Kidney capillary endothelial cell (primary cell): Measurements from ENCODE around the gene CHCT1.
A peak's percentile ranks its signal among the peaks of the same experiment; 100 is the strongest.
"Not testable (repeated sequence)": the region's sequence is repeated elsewhere in the genome, so short reads cannot be mapped to it uniquely, and the experiment has no call there.

Experiments used
- DNase-seq: peaks from one replicate; pipeline ENCODE4 v3.0.0-alpha.2; 2018; ENCODE audit warnings: low spot score

CHCT1 gene

DNA sequence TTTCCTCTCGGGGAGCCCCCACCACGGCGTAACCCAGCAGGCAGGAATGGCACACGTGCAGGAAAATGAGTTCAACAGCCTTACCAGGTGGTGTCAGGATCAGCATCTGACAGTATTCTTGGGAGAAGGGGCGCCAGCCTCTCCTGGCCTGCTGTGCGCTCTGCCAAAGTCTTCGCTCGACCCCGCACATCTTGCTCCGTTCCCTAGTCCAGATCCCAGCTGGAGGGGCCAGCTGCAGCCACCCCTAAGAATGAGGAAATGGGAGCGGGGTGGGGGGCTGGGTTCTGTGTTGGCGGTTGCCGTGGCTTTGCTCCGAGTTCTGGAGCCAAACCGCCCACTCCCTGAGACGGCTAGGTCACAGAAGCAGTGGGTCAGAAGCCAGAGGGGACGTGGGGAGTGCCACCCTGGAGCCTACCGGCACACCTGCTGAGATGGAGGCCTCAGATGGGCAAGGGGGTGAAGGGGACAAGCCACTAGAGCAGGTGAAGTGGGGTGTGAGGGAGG lies at the start of gene CHCT1:
CHCT1 (plus strand) TSS at position 328 of the 504 bp plus-strand sequence; CDS start at position 432, 104 bp downstream.
- no peak for DNase-seq

DNA sequence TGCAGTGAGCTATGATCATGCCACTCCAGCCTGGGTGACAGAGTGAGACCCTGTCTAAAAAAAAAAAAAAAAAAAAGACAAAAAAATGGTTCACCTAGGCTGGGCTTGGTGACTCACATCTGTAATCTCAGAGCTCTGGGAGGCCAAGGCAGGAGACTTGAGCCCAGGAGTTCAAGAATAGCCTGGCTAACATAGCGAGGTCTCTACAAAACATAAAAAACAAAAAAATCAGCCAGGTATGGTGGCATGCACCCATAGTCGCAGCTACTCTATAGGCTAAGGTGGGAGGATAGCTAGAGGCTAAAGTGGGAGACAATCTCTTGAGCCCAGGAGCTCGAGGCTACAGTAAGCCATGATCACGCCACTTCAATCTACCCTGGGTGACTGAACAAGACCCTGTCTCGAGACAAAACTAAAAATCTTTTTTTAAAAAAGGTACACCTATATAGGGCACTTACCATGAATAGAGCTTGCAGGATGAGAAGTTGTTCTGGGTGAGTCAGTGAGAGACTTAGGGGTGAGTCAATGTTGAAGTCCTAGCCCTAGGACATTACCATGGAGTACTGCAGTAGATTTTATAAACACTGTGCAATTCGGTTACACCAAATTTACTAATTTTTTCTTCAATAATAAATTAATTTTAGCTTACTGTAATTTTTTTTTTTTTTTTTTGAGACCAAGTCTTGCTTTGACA lies 49.4 kb upstream of the CHCT1 start:
- peak; percentile 13 for DNase-seq

DNA sequence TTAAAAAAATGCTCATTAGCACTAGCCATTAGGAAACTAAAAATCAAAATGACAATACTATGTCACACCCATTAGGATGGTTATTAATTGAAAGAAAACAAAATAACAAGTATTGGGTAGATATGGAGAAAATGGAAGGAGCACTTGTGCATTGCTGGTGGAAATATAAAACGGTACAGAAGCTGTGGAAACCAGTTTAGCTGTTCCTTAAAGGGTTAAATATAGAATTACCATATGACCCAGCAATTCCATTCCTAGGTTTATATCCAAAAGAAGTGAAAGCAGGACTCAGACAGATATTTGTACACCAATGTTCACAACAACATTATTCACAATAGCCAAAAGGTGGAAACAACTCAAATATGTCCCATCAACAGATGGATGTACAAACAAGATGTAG lies 44.1 kb upstream of the CHCT1 start:
- DNase-seq: not testable (repeated sequence)

GRCh38 chr17:60379461-60379860 lies 42.8 kb upstream of the CHCT1 start:
- not testable (repeated sequence) for DNase-seq

GRCh38 chr17:60381958-60382357 lies 40.3 kb upstream of the CHCT1 start:
- DNase-seq: no peak

- no peak for DNase-seq
Measured at GRCh38 chr17:60383379-60383778, 38.9 kb upstream of the CHCT1 start.

DNA sequence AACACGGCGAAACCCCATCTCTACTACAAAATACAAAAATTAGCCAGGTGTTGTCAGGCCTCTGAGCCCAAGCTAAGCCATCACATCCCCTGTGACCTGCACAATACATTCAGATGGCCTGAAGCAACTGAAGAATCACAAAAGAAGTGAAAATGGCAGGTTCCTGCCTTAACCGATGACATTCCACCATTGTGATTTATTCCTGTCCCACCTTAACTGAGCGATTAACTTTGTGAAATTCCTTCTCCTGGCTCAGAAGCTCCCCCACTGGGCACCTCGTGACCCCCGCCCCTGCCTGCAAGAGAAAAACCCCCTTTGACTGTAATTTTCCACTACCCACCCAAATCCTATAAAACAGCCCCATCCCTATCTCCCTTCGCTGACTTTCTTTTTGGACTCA lies 37.4 kb upstream of the CHCT1 start:
- not testable (repeated sequence) for DNase-seq

GRCh38 chr17:60386147-60387058 lies 35.9 kb upstream of the CHCT1 start:
- no peak for DNase-seq

GRCh38 chr17:60387666-60388065 lies 34.6 kb upstream of the CHCT1 start:
- DNase-seq: no peak

- DNase-seq: no peak
Measured at GRCh38 chr17:60388742-60389141, 33.5 kb upstream of the CHCT1 start.

- peak; percentile 32 for DNase-seq
Measured at GRCh38 chr17:60390186-60390585, 32.1 kb upstream of the CHCT1 start.

GRCh38 chr17:60390925-60391470 lies 31.3 kb upstream of the CHCT1 start:
- peak; percentile 52 for DNase-seq

DNA sequence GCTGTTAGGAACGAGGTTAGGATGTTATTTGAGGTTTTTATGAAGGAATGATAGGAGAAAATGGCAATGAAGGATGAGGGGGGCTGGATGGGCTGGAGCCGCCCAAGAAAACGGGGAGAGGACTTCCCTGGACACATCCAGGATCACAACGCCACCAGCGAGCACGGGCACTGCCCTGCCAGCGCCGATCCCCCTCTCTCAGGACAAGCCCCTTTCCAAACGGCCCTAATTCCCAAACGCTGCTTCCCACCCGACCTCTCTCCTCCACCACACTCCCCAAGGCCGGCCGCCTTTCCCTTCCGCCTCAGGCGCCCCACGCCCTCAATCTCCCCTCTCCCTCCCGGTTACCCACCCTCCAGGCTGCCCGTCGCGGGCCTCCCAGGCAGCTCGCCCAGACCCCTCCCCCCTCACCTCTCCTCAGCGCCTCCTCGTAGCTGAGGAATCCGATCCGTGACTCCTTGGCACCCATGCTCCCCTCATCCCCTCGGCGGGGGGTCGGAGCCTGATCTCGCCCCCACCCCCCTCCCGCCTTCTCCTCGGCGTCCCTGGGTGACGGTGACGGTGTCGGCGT lies 30.7 kb upstream of the CHCT1 start:
- no peak for DNase-seq

GRCh38 chr17:60392042-60392844 lies 30.0 kb upstream of the CHCT1 start, which contains the start of gene USP32:
Gene USP32, minus strand, starts transcription at chr17:60392133. Its CDS starts 194 bp downstream, at chr17:60391939.
- peak; percentile 81 for DNase-seq

DNA sequence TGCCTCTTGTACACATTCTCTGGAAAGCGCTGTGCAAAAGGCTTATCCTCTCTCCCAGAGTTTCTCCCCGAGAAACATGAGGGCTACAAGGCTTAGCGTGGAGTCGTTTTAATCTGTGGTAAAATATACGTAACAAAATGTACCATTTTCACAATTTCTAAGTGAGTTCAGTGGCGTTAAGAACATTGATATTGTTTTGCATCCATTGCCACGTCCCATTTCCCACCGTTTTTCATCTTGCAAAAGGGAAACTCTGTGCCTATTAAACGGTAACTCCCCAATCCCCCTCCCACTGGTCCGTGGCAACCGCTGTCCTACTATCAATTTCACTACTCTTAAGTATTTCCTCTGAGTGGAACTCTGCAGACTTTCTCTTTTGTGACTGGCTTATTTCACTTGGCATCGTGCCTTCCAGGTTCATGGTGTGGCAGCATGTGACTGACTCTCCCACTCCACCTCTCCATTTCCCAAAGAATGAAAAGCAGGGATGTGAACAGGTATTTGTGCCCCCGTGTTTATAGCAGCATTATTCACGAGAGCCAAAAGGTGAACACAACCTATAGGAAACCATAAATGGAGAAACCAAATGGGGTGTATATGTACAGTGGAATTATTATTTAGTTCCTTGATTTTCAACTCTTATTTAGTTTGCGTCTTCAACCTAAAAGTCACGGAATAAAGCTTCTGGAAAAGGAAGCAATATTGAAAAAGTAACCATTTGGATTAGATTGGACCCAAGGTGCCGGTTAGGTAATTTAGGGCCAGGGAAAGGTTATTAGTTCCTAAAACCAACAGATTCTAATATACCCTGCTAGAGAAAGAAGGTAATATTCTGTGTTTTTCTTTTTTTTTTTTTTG lies 29.2 kb upstream of the CHCT1 start:
- peak; percentile 22 for DNase-seq

- DNase-seq: no peak
Measured at GRCh38 chr17:60393840-60394723, 28.2 kb upstream of the CHCT1 start.

DNA sequence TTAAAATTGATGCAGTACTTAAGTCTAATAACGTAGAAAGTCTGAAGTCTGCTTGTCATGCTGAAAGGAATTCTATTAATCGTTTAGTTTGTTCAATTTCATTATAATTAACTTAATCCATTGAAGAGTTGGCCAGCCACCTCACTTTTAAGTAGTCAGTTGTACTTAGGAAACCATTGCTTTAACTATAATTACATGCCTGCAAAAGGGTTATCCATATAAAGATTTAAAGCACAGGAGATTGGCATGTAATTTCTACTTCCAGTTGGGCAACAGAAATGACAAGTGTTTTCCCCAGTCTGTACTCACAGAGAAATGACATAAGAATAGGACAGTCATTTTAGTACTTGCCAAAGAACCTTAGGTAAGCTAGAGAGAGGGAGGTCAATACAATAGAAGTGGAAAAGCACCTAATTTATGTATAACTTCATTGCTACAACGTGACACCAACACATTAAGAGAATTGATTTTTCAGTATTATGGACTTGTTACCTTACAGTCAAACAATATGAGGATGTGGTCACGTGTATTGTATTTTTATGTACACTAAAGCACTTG lies 26.7 kb upstream of the CHCT1 start:
- DNase-seq: no peak

GRCh38 chr17:60396412-60396811 lies 25.9 kb upstream of the CHCT1 start:
- DNase-seq: no peak
